GM12801 (cell line): ENCODE results near the gene CNTNAP2.

Experiments
- TF ChIP-seq, protein P1 (sequence below): IDR thresholded peaks from one replicate; pipeline ENCODE4 v1.5.1; 2011; ENCODE audit warnings: control low read depth; ENCODE audit not compliant: insufficient read length; ENCODE audit errors: extremely low read depth

Gene CNTNAP2

DNA sequence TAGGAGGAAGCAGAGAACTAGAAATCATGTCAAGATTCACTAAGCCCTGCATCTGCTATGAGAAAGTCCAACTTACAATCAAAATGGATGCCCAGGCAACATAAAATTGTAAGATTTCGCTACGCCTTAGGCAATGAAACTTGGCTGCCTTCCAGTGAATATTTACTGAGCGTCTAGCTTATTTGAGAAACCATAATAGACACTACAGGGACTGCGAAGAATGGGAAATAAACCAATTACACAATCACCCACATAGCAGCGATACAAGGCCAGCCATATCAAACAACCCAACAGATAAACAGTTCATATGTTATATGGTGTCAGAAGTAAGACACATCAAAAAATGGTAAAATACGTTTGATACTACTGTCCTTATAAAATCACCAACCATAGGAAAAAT lies 1928.9 kb downstream of the CNTNAP2 start:
- TF ChIP-seq, protein P1, sequence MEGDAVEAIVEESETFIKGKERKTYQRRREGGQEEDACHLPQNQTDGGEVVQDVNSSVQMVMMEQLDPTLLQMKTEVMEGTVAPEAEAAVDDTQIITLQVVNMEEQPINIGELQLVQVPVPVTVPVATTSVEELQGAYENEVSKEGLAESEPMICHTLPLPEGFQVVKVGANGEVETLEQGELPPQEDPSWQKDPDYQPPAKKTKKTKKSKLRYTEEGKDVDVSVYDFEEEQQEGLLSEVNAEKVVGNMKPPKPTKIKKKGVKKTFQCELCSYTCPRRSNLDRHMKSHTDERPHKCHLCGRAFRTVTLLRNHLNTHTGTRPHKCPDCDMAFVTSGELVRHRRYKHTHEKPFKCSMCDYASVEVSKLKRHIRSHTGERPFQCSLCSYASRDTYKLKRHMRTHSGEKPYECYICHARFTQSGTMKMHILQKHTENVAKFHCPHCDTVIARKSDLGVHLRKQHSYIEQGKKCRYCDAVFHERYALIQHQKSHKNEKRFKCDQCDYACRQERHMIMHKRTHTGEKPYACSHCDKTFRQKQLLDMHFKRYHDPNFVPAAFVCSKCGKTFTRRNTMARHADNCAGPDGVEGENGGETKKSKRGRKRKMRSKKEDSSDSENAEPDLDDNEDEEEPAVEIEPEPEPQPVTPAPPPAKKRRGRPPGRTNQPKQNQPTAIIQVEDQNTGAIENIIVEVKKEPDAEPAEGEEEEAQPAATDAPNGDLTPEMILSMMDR, result no peak

DNA sequence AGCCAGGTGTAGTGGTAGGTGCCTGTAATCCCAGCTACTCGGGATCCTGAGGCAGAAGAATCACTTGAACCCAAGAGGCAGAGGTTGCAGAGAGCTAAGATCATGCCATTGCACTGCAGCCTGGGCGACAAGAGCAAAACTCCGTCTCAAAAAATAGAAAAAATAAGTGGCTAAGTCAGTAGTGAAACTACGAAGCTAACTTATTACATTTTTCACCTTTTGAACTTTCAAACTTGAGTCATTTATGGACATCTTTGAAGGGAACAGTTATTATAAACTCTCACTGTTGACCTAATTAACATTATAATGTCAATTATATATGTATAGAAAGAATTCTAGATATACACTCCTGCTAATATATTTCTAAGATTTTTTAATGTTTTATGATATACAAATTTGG lies 1932.5 kb downstream of the CNTNAP2 start:
- TF ChIP-seq, protein P1, result no peak

DNA sequence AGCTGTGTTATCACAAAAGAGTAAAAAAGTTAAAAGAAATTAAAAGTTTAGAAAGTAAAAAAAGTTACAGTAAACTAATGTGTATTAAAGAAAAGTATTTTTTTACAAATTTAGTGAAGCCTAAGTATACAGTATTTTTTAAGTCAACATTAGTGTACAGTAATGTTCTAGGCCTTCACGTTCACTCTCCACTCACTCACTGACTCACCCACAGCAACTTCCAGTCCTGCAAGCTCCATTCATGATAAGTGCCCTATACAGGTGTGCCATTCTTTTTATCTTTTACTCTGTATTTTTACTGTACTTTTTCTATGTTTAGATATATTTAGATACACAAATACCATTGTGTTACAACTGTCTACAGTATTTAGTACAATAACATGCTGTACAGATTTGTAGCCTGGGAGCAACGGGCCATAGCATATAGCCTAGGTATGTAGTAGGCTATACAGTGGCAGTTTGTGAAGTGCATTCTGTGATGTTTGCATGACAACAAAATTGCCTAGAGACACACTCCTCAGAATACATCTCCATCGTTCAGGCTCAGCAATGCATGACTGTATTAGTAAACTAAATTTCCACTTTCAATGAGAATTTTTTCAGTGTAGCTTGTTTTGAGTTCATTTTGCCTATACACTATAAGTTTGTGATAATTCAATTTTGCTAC lies 1934.0 kb downstream of the CNTNAP2 start:
- TF ChIP-seq, protein P1, result no peak

DNA sequence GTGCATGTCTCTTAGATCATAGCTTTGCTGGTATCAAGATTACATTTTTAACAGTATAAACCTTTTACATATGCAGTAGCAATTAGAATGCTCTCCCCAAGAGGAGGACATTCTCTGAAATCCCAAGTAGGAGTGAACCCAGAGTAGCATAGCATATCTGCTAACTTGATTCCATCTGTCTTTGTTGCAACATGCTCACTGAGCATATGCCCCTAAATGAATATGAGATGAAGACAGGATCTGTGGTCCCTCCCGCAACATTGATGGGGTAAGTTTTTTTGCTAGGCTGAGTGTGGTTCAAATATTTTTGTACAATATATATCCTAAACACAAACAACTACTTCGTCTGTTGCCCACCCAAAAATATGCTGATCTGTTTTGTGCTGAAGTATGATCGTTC lies 1939.8 kb downstream of the CNTNAP2 start:
- TF ChIP-seq, protein P1, result no peak

DNA sequence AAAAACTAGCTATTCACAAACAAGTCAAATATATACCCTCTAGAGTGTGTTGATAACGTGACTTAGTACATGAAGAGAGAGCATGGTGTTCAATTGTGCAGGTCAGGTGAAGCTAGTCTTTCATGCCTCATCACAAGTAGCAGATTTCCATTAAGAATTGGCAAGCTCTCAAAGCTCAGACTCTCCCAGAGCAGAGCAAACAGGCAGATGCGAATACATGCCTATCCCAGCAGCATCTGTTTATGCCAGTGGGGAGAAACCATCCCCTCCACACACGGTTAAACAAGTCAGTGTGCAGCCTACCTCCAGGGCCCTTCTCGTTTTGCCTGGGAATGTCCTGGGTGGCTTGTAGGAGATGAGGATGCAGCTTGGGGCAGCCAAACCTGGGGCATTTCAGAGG lies 1941.5 kb downstream of the CNTNAP2 start:
- TF ChIP-seq, protein P1, result no peak

DNA sequence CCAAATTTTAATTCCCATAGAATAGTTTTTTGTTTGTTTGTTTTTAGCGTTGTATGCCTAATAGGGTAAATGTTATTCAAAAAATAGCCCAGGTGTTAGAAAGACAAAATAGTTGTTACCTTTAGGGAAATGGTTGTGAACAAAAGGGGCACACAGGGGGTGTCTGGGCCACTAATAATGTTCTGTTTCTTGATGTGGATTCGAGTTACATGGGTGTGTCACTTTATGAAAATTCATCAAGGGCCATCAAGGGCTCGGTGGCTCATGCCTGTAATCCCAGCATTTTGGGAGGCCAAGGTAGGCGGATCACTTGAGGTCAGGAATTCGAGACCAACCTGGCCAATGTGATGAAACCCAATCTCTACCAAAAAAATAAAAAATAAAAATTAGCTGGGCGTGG lies 1942.2 kb downstream of the CNTNAP2 start:
- TF ChIP-seq, protein P1, result no peak

DNA sequence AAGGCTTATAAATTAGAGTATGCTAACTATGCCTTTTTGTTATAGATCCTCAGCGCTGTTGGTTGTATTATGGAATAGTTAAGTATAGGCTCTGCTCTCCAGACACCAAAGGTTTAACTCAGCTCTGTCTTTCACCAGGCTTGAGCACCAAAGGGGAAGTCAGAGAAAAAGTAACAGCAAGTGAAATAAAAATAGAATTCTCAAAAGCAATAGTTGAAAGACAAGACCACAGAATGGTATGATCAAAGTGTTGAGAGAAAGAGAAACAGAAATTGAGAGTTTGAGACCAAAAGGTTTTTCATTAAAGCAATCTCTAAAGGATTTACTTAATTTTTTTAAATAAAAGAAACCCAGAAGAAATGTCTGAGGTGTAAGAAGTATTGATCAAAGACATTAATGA lies 1944.1 kb downstream of the CNTNAP2 start:
- TF ChIP-seq, protein P1, result no peak
